NCI-H2196 (cell line): ENCODE results near the gene SYNJ2.

ENCODE experiments used
- DNase-seq: peaks from one replicate; lab custom pipeline; 2025; ENCODE audit not compliant: unreplicated experiment; lab: John Stamatoyannopoulos, UW

SYNJ2 gene

DNA sequence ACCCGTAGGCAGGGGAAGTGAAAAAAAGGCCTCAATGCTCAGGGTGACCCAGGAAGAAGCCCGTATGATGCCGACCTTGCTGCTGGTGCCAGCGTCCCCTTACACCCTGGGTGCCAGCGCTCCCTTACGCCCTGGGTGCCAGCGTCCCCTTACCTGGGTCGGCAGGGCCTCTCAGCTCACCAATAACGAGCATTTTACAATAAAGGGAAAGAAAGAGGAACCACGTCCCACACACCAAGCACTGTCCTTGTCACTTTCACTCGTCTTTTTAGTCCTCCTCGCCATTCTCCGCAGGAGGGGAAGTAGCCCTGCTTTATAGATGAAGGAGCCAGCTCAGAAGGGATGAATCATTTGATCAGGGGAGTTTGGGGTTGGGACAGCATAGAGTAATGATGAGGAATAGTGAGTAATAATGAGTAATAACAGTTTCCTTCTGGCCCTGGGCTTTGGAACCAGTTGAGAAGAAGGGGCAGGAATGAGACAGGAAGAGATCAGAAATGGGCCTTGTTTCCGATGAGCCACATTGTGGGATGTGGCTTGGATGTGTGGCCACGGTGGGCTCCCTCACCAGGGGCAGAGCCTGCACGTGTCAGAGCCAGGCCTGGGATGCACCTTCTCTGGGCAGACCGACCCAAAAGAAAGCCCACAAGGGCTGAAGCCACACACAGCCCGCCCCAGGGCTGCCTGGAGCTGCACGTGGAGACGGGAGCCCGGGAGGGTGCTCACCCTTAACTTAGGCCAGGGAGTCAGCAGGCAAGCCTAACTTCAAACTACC lies 75.7 kb downstream of the SYNJ2 start:
- no peak for DNase-seq

- DNase-seq = no peak
These were observed 76.5 kb downstream of the SYNJ2 start for GRCh38 chr6:158058171-158058651.

- DNase-seq = no peak
These were observed 77.4 kb downstream of the SYNJ2 start for GRCh38 chr6:158059108-158059507.

- peak; percentile 73 for DNase-seq
These were observed 79.0 kb downstream of the SYNJ2 start for GRCh38 chr6:158060455-158061360.

DNA sequence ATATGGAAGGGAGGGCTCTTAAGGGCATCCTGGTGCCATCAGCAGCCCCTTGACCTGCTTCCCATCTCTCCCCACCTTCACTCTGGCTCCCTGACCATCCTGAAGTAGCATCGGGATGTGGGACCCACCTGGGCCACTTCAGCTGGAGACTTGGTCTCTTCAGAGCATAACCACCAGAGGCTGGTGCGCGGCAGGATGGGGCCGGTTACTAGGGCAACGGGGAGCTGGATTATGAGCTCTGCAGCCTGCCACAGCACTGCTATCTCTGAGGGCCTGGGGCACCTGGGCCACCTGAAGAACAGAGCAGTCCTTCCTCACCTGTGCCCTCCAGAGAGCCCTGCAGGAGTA lies 79.7 kb downstream of the SYNJ2 start:
- DNase-seq = no peak

- DNase-seq = no peak
These were observed 80.2 kb downstream of the SYNJ2 start for GRCh38 chr6:158061709-158062461.

DNA sequence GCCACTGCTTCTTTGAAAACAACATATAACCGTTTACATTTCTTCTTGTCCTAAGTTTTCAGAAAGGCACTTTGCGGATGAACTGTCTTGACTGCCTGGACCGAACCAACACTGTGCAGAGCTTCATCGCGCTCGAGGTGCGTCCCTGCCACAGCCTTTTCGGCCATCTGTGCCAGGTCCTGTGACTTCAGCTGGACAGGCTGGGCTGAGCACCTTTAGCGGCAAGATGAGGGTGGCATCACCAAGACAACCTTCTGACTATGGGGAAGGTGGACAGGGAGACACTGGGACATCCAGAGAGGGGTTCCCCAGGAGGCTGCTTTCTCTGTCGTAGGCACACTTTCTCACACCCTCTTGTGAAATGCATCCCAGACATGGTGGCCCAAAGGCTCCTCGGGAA lies 82.1 kb downstream of the SYNJ2 start:
- DNase-seq = no peak

DNA sequence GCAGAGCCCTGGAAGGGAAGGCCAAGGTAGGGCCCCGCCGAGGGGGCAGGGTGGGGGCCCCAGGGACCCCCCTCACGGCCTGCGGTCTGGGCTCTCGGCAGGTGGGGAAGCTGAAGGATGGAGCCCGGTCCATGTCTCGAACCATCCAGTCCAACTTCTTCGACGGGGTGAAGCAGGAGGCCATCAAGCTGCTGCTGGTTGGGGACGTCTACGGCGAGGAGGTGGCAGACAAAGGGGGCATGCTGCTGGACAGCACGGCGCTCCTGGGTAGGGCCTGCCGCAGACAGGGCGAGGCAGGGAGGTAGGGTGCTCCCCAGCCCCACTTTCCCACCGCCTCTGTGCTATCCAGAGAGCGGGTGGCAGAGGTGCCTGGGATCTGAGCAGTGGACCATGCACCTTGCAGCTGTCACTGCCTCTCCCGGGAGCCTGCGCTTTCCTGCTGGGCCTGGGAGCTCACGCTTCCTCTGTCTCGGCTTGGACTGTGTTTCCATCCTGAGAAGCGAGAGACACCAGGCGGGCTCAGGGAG lies 83.1 kb downstream of the SYNJ2 start:
- DNase-seq = no peak

DNA sequence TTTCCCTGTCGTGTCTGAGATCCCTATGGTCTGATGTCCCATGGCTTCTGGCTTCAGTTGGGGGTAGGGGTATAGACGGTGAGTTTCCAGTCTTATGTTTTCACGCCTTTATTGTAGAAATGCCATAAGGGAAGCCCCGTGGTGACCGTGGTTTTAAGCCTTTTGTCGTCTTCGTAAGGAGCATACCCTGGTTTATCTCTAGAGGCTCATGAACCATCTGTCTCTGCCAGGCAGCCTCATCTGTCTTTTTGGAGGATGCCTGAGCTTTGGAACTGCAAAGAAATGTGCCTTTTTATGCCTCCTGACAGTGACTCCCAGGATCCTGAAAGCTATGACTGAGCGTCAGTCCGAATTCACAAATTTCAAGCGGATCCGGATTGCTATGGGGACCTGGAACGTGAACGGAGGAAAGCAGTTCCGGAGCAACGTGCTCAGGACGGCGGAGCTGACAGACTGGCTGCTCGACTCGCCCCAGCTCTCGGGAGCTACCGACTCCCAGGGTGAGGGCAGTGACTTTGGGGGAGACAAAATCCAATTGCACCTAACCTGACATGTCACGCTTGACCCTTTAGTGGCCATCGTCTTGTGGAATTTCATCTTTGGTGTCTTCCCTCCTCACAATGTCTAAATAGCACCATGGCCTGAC lies 84.6 kb downstream of the SYNJ2 start:
- no peak for DNase-seq

- DNase-seq = no peak
These were observed 85.9 kb downstream of the SYNJ2 start for GRCh38 chr6:158067436-158068015.

DNA sequence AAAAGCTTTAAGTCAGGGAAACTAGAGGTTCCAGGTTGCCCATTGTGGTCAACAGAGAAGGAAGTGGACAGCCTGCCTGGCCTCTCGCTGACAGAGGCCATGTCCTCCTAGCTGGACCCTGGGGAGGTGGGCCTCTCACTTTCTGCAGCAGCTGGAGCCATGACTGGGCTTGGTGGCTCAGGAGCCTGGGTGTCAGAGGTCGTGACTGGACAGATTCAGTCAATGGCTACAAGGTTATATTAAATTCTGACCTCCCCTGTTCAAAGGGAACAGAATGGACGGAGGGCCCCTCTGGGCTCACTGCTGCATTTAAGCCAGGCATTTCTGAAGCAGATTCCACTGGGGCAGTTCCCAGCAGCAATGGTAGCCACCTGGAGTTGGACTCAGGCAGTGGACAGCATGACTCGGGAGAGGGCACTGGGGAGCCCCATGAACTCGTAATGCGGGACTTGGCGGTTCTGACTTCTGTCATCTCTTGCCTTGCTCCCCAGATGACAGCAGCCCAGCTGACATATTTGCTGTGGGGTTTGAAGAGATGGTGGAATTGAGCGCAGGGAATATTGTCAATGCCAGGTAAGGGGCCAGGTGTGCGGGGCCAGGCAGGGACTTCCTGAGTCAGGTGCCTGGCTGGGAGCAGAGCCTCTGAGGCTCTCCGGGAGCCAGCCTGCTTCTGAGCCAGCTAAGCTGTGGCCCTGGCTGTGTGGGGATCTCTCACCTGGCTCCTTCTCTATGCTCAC lies 86.7 kb downstream of the SYNJ2 start:
- no peak for DNase-seq

DNA sequence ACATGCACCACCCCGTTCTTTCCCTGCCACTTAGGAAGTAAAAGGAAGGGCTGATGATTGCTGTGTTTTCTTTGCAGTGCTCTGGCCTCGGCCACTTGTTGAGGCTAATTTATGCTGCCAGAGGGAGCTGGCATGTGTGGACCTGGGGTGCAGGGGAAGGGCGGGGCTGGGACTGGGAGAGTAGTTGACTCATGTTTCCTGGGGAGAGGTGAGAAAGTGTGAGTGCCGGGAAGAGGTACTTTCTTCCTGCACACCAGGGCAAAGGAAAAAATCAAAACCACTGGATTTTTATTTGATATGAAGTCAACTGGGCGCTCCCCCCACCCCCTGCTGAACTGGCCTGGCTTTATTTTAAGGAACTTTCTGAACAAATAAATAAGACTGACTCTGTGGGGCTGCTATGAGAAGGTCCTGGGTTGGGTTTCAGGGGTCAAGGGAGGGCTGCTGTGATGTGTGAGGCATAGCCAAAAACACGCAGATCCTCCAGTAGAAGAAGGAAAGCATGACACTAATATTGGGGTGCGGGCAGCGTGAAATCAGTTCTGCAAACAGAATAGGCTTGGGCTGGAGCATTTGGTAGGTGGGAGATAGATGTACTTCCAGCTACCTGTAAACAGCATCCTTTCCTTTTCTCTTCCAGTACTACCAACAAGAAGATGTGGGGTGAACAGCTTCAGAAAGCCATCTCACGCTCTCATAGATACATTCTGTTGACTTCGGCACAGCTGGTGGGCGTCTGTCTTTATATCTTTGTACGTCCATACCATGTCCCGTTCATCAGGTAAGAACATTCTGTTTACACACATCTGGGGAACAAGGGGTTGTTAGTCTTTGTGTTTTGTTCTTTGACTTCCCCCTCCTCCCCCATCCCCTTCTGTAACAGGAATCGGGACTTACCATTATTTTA lies 87.5 kb downstream of the SYNJ2 start:
- DNase-seq = no peak

DNA sequence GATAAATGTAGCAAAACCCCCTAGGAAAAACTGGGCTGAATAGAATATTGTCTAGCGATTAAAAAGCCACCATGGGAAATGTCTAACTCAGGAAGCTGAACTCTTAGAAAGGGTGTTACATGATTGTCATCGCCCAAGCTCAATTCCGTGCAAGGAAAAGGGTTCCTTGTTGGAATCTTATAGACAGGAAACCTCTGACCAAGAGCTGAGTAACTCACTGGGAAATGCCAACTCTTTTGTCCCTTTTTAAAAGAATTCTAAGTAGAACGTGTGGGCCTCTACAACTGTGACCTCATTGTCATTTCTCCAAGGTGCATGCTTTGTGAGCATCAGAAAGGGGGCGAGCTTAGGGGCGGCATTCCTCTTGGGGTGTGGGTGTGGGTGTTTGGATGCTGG lies 88.1 kb downstream of the SYNJ2 start:
- no peak for DNase-seq

DNA sequence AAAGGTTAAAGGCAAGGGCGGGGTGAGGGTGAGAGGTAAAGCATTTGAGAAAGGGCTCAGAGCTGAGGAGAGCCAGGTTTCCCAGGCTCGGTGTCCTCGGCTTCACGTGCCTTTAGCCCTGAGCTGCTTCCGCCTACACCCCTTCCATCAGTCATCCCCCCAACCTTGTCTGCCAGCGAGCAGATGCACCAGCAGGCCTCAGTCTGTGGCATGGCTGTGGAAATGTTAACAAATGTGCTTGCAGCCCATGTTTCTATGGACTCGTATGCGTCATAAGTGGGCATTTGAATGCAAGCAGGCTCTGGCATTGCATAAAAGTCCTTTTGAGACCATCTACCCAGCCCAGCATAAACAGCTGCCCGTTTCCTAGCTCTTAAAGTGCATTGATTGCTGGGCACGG lies 88.8 kb downstream of the SYNJ2 start:
- no peak for DNase-seq

DNA sequence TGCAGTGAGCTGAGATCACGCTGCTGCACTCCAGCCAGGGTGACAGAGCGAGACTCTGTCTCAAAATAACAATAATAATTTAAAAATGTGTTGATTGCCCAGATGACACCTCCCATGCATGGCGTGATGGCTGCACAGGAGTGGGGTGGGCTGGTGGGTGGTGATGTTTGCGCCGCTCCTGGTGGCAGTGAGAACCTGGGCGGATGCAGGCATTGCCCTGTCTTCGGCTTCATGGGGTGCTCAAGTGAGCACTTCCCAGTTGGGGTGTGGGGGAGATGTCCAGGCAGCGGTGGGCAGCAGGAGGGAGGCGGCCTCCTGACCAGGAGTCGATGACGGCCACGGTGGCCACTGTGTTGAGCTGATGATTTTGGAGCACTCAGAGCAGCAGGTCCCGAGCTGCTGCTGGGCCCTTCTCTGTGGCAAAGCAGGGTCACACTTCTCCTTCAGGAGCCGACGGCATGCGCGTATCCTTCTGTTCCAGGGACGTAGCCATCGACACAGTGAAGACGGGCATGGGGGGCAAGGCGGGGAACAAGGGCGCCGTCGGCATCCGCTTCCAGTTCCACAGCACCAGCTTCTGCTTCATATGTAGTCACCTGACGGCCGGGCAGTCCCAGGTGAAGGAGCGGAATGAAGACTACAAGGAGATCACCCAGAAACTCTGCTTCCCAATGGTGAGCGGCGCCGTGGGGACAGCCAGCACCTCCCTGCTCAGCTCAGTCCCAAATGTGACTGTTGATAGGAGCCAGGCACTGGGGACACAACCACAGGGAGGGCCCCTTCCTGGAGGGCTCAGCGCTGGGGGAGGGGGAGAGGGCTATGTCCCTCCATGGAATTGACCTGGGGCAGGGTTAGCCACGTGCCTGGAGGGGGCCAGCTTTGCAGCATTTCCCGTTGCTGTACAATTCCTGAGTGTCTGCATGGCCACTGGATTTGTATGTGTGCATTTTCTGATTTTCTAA lies 89.7 kb downstream of the SYNJ2 start:
- no peak for DNase-seq

- peak; percentile 53 for DNase-seq
These were observed 90.5 kb downstream of the SYNJ2 start for GRCh38 chr6:158072083-158072721.

DNA sequence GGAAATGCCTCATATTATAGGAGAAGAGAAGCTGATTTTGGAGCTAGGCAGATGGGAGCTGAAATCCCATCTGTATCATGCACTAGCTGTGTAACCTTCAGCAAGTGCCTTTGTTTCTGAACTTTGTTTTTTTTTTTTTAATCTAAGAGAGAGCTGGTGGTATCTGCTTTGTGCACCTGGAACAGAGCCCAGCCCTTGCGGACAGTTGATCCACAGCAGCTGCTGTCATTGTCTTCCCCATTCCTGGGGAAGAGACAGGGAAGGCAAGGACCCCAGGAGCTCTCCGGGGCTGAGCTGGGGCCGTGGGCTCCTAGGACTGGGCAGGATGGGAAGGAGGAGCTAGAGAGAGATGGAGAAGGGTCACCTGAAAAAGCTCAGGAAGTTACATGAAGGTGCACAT lies 92.1 kb downstream of the SYNJ2 start:
- no peak for DNase-seq
